DLD1 (cell line): Measurements from ENCODE around the gene CX3CL1.
"Not testable (repeated sequence)": the region's sequence is repeated elsewhere in the genome, so short reads cannot be mapped to it uniquely, and the experiment has no call there.

Experiments
- in situ Hi-C: cut with HindIII; loops from 2 replicates; pipeline ENCODE4 v1.10.0; 2017; ENCODE audit warnings: low sequenced_read_pairs

Gene CX3CL1

GRCh38 chr16:57355898-57356414, 16.3 kb upstream of the CX3CL1 start:
- in situ Hi-C loops = no loop called here

GRCh38 chr16:57356547-57356946, 15.7 kb upstream of the CX3CL1 start:
- in situ Hi-C loops = no loop called here

GRCh38 chr16:57357330-57358085, 14.8 kb upstream of the CX3CL1 start:
- in situ Hi-C loops = no loop called here

- in situ Hi-C loops = no loop called here
Observed at GRCh38 chr16:57358086-57358420, 14.2 kb upstream of the CX3CL1 start.

- in situ Hi-C loops = no loop called here
Observed at GRCh38 chr16:57358527-57359095, 13.7 kb upstream of the CX3CL1 start, which contains the start of gene CCL22. Gene CCL22 (plus strand): TSS chr16:57358783. CDS start chr16:57358817, 34 bp downstream.

GRCh38 chr16:57360321-57360935, 11.9 kb upstream of the CX3CL1 start:
- in situ Hi-C loops = no loop called here

GRCh38 chr16:57361404-57361803, 10.9 kb upstream of the CX3CL1 start:
- in situ Hi-C loops = no loop called here

- in situ Hi-C loops = no loop called here
Observed at GRCh38 chr16:57364143-57364542, 8.1 kb upstream of the CX3CL1 start.

- in situ Hi-C loops = no loop called here
Observed at GRCh38 chr16:57366544-57367040, 5.7 kb upstream of the CX3CL1 start.

- in situ Hi-C loops = no loop called here
Observed at GRCh38 chr16:57367116-57367752, 5.1 kb upstream of the CX3CL1 start.

GRCh38 chr16:57371494-57372371, 557 bp upstream of the CX3CL1 start:
- in situ Hi-C loops = no loop called here

- in situ Hi-C loops = no loop called here
Observed at GRCh38 chr16:57373117-57373947, 1.0 kb downstream of the CX3CL1 start.

- in situ Hi-C loops = no loop called here
Observed at GRCh38 chr16:57374067-57374534, 1.8 kb downstream of the CX3CL1 start.

GRCh38 chr16:57374925-57375465, 2.7 kb downstream of the CX3CL1 start:
- in situ Hi-C loops = not testable (repeated sequence)

GRCh38 chr16:57376313-57376818, 4.1 kb downstream of the CX3CL1 start:
- in situ Hi-C loops = no loop called here

GRCh38 chr16:57377080-57377841, 5.0 kb downstream of the CX3CL1 start:
- in situ Hi-C loops = no loop called here

- in situ Hi-C loops = no loop called here
Observed at GRCh38 chr16:57379579-57379978, 7.3 kb downstream of the CX3CL1 start.
